GM21723 (cell line): ENCODE results near the gene TMEM238.
"Not testable (repeated sequence)": the region's sequence is repeated elsewhere in the genome, so short reads cannot be mapped to it uniquely, and the experiment has no call there.

ENCODE experiments used
- ATAC-seq: cut with Tn5 transposase; IDR thresholded peaks from one replicate; pipeline ENCODE4 v1.9.1; 2021; ENCODE audit warnings: mild to moderate bottlenecking, moderate library complexity; ENCODE audit not compliant: unreplicated experiment

The TMEM238 gene

DNA sequence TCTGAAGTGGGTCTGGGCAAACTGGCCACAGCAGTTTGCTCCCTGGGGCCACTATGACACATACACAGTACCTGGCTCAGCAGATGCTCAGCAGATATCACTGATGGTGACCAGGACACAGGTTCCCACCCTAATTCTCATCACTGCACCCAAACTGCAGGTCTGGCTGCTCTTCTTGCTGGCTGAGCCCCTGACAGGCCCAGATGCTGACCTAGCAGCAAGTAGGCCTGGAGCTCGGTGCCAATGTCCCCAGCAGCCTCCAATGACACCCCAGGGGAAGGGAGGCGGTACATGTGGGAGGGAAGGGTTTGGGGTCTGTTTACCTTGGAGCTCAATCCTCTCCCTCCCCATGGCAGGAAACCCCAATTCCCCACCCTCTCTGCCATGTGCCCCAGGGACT, 18.4 kb upstream of the TMEM238 start:
- ATAC-seq: no peak

DNA sequence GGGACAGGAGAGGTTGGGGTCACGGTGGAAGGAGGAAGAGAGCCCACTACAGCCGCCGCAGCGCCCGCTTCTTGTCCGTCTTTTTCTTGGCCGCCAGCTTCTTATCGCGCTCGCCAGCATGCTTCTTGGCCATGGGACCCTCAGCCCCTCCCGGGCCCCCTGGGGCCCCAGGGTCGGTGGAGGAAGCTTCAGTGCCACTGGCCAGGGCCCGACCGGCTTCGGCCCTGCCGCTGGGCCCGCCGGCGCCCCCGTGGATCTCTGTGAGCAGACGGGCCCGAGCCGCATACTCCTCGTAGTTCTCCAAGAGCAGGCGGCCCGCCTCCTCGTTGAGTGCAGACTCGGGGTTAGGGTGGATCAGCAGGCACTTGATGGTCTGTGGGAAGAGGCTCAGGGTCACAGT, 17.3 kb upstream of the TMEM238 start:
- not testable (repeated sequence) for ATAC-seq

DNA sequence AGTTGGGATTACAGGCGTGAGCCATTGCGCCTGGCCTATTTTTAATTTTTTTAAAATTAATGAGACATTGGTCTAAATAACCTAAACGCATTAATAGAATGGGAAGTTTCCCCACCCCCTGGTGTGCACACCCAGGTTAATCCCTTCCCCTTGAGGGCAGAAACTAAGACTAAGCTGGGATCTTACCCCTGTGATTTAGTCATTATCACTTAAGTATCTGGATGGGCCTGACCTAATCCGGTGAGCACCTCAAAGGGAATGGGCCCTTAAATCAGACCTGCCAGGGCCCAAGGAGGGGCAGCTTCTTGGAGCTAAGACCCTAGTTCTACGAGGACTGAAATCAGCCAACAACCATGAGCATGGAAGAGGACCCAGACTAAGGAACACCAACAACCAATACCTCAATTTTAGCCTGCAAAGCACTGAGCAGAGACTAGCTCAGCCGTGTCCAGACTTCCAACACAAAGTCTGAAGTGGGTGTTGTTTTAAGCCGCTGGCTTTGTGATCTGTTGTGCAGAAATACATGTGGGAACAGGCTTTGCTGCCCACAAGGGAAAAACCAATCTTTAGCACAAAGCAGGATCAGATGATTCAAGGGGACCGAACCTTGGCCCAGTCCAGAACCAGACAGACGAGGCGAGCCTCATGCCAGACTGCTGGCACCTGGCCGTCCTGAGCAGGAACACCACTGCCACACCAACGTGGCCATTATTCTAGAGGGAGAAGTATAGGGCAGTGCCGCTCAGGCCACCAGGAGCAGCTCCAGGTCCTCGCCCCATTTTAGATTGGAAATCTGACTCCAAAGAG, 16.4 kb upstream of the TMEM238 start:
- ATAC-seq: no peak

DNA sequence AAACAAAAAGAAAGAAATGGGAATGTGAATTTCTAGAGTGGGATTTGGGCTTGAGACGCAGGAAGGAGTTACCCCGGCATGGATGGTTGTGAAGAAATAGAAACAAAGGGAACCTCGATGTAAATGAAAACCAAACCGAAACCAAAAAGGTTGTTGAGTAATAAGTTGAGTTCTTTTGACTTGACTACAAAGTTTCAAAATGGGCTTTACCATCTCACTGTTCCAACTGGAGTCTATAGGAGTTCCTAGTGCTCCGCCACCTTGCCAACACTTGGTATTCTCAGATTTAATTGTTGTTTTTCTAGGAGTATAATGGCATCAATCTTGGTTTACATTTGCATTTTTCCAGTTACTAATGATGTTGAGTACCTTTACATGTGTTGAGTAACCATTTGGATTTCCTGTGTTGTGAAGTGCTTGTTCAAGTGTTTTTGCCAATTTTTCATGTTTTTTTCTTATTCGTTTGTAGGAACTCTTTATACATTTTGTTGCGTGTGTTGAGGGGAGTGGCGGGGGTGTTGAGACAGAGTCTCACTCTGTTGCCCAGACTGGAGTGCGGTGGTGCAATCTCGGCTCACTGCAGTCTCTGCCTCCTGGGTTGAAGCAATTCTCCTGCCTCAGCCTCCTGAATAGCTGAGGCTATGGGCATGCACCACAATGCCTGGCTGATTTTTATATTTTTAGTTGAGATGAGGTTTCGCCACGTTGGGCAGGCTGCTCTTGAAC, 14.3 kb upstream of the TMEM238 start:
- ATAC-seq: no peak

DNA sequence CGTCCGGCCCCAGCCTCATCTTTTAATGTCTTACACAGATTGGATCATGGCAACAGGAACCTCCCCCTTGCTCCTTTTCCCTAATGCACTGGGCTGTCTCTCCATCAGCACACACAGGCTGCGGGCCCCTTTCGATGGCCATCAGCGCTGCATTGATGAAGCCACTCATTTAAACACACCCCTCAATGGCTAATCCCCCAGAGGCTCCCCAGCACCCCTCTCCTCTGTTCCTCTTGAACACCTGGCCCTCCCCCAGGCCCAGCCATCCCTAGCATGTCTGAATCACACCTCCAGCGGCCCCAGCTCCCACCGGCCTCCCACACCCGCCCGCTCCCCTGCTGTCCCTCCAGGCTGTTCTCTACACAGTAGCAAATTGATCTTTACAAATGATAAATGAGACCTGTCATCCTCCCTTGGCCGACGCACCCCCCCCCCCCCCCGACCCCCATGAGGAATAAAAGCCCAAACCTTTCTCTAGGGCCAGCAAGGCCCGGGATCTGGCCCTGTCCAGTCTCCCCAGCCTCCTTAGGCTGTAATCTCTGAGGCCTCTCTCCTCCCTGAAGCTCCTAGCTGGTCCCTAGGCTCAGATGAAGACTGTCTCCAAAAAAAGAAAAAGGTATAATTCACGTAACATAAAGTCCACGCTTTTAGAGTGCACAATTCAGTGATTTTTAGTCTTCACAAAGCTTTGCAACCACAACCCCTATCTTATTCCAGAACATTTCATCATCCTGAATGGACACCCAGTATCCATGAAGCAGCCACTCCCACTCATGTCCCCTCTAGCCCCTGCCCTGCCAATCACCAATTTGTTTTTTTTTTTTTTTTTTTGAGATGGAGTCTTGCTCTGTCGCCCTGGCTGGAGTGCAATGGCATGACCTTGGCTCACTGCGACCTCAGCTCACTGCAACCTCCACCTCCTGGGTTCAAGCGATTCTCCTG, 9.0 kb upstream of the TMEM238 start:
- no peak for ATAC-seq

DNA sequence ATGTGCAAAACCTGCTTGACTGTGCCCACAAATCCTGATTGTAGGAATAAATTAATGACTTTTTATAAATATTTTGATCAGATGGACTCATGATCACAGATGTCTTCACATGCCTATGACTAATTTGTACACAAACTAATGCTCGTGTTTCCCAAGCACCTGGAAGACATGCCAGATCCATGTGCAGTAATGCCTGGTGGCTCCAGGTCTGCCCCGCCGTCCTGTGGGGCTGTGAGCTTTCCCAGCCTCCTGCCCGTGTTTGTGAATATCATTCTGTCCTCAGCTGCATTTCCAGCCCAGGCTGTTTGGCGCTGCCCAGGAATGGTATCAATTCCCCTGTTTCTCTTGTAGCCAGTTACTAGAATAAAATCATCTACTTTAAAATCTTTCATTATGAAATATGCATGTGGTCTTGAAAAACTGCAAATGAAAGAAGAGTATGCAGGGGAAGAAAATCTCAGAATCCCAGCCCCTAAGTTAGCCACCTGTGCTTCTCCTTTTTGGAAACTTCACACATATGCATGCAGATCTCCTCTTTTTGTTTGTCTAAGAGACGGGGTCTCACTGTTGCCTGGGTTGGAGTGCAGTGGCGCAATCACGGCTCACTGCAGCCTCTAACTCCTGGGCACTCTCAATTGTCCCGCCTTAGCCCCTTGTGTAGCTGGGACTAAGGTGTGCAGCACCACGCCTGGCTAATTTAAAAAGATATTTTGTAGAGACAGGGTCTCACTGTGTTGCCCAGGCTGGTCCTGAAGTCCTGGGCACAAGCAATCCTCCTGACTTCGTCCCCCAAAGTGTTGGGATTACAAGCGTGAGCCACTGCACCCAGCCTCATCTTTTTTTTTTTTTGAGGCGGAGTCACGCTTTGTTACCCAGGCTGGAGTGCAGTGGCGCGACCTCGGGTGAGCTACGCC, 7.9 kb upstream of the TMEM238 start:
- ATAC-seq: no peak

DNA sequence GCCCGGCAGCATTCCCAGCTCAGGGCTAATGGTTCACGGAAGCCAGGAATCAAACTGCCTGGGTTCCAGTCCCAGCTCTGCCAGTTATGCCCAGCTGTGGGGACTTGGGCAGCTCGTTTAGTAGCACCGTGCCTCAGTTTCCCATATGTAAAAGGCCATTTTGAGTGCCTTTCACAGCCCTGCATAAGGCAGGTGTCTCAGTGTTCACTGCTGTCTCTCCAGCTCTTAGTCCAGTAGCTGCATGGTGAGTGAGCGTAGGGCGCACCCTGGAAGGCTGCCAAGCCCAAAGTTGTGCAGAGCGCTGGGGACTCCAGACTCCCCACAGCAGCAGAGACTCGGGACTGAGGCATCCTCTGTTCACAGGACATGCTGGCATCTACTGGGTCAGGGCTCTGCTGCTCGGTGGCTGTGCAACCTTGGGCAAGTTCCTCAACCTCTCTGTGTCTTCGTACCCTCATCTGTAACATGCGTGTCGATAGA, 7.1 kb upstream of the TMEM238 start:
- ATAC-seq: no peak

DNA sequence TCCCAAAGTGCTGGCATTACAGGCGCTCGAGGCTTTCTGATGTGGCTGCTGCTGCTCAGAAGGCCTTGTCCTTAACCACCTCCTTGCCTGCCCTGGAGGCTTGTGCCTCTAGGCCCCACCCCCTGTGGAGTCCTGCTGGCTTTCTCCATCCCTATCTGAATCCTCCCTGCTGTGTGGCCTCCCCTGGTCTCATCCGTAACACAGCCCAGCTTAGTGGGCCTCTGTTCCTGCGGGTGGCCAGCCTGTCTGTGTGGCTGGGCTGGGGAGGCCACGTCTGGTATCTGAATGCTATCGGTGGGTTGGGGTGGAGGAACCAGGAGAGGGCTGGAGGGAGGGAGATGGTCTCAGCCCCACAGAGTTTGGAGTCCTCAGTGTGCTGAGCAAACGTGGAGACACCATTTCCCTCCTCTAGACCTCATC, 6.4 kb upstream of the TMEM238 start:
- ATAC-seq: no peak

DNA sequence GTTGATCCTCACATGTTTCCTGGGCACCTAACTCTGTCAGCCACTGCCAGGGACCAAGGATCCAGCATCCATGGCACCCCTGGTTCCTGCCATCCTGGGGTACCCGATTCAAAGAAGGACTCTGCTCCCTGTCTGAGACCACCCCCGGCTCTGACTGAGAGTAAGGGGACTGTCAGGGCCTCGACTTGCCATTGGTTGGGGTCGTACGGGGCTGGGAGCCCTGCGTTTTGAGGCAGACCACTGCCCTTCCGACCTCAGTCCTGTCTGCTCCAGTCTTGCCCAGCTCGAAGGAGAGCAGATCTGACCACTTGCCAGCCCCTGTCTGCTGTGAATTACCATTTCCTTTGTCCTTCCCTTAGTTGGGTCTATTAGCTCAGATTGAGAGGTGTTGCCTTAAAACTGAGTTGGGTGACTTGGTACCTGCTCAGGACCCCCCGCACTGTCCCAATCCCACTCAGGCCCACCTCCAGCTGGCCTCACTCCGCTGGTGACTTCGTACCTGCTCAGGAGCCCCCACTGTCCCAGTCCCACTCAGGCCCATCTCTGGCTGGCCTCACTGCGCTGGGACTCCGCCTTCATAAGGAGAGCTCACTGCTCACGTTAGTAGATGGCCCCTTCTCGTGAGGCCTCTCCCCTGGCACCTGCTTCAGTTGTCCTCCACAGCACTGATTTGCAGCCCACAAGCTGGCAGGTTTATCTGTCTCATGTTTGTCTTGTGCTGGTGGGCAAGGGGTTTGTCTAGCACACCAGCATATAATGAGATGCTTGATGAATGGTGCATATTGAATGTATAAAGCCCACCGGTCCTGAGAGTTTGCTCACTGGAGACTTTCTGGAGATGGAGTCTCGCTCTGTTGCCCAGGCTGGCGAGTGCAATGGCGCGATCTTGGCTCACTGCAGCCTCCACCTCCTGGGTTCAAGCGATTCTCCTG, 5.6 kb upstream of the TMEM238 start:
- ATAC-seq: no peak

DNA sequence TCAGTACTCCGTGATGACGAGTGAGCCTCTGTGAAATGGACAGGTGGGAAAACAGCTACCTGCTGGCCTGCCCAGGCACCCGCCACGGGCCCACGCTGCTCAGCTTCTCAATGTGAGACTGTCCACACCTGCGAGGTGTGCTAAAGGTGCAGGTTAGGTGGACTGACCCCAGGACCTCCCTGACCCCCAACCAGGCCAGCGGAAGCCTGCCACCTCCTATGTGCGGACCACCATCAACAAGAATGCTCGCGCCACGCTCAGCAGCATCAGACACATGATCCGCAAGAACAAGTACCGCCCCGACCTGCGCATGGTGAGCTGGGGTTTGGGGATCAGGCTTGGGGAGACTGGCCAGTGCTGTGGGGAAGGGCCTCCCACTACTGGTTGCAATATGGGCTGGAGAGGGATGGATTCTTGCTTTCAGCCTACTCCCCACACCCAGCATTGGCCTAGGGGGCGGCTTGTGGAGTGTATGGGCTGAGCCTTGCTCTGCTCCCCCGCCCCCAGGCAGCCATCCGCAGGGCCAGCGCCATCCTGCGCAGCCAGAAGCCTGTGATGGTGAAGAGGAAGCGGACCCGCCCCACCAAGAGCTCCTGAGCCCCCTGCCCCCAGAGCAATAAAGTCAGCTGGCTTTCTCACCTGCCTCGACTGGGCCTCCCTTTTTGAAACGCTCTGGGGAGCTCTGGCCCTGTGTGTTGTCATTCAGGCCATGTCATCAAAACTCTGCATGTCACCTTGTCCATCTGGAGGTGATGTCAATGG, 3.8 kb upstream of the TMEM238 start:
- ATAC-seq: no peak

DNA sequence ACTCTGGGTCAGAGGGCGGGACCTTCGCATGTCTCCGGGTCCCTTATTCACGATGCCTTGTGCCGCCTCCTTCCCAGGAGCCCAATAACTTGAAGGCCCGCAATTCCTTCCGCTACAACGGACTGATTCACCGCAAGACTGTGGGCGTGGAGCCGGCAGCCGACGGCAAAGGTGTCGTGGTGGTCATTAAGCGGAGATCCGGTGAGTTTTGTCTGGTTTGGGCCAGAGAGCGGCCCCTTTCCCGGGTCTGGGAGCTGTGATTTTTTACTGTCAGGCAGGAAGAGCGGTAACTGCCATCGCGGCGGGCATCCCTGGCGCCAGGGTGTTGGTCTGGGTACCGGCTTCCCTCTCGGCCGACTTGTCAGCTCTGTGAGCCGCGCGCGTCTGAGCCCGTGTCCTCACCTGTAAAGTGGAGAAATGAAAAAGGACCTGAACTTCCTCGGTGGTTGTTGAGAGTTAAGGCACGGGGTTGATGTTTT, 2.4 kb upstream of the TMEM238 start:
- no peak for ATAC-seq

DNA sequence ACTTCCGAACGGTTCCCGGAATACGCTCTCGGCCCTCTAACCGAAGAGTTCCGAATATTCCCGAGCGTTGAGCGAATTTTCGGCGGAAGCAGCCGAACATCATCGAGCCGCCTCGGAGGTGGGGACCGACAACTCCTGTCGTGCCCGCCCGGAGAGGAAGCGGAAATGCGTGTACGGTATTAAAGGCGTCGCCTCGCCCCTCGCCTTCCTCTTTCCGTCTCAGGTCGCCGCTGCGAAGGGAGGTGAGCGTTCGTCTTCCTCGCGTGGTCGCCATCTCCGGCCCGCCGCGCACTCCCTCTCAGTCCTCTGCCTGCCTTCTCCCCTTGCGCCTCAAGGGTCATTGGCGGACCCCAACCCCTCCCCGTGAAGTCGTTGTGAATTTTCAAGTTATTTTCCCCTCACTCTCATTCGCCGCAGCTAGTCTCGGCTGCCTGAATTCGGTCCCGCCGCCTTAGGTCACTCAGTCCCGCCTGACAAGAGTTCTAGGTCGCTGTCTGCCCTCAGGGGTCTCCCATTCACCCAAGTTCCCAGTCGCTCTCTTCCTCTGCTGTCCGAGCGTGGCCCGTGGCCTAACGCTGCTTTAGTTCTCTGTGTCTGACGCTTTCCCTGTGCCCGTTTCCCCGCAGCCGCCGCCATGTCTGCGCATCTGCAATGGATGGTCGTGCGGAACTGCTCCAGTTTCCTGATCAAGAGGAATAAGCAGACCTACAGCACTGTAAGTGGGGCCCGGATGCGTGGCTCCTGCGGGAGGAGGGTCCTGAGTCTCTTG, 1.8 kb upstream of the TMEM238 start, which contains the start of gene RPL28:
RPL28 (plus strand) TSS at position 209 of the 769 bp plus-strand sequence; CDS start at position 635, 426 bp downstream.
- ATAC-seq: peak; percentile 66

DNA sequence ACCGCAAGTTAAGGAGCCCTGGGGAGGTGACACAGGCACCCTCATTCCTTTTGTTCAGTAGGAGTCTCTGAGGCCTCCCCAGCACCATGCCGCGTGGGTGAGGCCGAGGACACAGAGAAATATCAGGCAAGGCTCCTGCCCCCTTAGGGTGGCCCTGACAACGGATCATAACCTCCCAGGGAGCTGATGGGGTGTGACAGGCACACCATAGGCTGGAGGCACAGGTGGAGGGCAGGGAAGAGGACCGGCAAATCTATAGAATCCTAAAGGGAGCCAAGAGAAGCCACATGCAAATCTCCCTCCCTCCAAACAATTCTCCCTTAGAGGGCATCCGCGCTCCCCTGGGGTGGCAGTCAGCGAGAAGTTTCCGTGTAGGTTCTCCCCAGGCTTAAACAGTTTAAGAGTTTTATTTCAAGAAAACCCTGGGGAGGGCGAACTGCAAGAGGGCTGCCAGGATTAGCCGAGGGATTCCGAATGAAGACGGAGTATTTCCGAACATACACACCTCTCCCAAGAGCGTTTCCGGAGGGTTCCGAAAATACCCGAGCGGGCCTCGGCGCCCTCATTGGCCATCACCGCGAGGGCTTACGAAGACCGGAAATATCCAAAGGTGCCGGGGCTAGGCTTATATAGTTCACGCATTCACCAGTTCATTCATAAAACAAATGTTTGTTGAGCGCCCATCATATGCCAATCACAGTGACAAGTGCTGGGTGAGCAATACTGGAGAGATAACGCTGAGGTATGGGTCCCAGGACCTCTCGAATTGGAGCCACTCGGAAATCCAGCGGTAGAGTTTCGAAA, 1.0 kb upstream of the TMEM238 start:
- peak; percentile 61 for ATAC-seq

DNA sequence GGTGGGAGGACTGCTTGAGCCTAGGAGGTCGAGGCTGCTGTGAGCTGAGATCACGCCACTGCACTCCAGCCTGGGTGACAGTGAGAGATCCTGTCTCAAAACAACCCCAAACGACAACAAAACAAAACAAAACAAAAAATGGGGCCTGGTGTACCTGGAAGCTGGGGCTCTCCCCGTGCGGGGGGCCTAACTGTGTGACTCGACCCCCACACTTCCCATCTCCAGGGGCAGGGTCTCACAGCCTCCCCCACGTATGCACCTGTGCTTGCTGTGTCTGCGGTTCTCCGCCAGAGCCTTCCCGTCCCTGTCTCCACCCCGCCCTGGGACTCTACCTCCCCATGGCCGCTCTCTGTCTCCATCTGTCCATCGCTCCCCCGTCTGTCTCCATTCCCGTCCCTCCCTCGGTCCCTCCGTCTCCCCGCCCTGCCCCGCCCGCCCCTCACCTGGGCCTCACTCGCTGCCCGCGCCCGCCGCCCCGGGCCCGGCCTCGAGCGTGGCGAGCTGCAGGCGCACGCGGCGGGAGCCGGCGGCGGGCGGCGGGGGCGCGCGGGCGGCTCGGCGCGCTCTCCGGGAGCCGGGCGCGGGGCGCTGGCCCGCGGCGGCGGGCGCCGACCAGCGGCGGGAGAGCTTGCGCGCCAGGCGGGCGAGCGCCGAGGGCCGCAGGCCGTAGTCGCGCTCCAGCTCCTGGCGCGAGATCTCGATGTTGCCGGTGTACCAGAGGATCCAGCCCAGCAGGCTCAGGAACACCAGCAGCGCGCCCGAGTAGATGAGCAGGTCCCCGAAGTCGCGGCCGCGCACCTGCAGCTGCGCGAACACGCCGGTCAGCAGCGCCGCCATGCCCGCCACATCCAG, 587 bp downstream of the TMEM238 start:
- ATAC-seq: no peak

DNA sequence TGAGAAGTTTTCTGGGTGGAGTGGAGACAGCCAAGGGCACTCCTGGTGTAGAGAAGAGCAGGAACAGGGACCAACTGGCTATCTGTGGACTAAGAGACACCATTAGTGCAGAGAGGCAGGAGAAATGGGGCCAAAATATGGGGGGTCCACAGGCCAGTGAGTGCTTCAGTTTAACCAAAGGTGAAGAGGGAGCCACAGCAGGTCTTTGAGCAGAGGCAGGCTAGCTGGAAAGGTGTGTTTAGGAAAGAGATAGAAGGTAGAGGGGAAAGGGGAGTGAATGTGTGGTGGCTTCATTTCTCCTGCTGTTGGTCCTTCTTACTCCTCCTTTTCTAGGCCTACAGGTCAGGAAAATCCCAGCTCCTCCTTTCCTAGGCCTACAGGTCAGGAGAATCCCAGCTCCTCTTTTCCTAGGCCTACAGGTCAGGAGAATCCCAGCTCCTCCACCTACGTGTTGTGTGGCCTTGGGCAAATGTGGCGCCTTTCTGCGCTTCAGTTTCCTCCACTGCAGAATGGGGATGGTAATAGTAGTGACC, 1.5 kb downstream of the TMEM238 start:
- no peak for ATAC-seq
